PC-3 (cell line): ENCODE data around the gene N4BP2L2. TPM values are rescaled to one million over a fixed set of nuclear protein-coding genes. Genes with fewer than 3 reads are reported as not detected.

Experiments
- ATAC-seq: fragments of 200-7000 bp; cut with Tn5 transposase; 2 replicates; pipeline ENCODE4 v1.9.1; 2020; ENCODE audit warnings: mild to moderate bottlenecking, moderate library complexity
- BruUV-seq: library from RNA; stranded (reverse); fragments of 400-500 nt; replicated peaks from 2 replicates; lab custom pipeline; 2021; lab: Mats Ljungman, UMichigan
- CTCF ChIA-PET: fragments of 300-600 bp; sonication (Branson Sonifier 250); formaldehyde crosslinking; loops from one replicate; lab custom pipeline; 2022; ENCODE audit warnings: antibody characterized with exemption; lab: Charles Lee
- POLR2A ChIA-PET: fragments of 300-600 bp; sonication (Branson Sonifier 250); formaldehyde crosslinking; loops from one replicate; lab custom pipeline; 2022; ENCODE audit warnings: antibody characterized with exemption; ENCODE audit not compliant: unreplicated experiment; lab: Charles Lee
- DNase-seq: peaks from one replicate; pipeline ENCODE4 v3.0.0-alpha.2; 2015
- H2AFZ ChIP-seq: fragments of 300-600 bp; sonication (generic); 2 replicates; pipeline ENCODE4 v1.6.0; 2016; ENCODE audit warnings: antibody characterized with exemption, low read length
- H3F3A ChIP-seq: fragments of 300-600 bp; sonication (generic); one replicate; pipeline ENCODE4 v1.6.0; 2017; ENCODE audit warnings: antibody characterized with exemption, low read length, control low read depth, mild to moderate bottlenecking; ENCODE audit not compliant: unreplicated experiment
- H3K27ac ChIP-seq: fragments of 300-600 bp; sonication (generic); 2 replicates; pipeline ENCODE4 v1.5.1; 2016; ENCODE audit warnings: mild to moderate bottlenecking, low read length
- H3K27me3 ChIP-seq: fragments of 300-600 bp; sonication (generic); 2 replicates; pipeline ENCODE4 v1.6.1; 2016; ENCODE audit warnings: low read length, mixed read lengths
- H3K36me3 ChIP-seq: fragments of 300-600 bp; sonication (generic); 2 replicates; pipeline ENCODE4 v1.6.1; 2016; ENCODE audit warnings: low read depth, mixed run types, low read length, mixed read lengths
- H3K4me1 ChIP-seq: fragments of 300-600 bp; sonication (generic); 2 replicates; pipeline ENCODE4 v1.5.1; 2016; ENCODE audit warnings: low read length; ENCODE audit not compliant: insufficient read depth
- H3K4me2 ChIP-seq: fragments of 300-600 bp; sonication (generic); 2 replicates; pipeline ENCODE4 v1.6.0; 2016; ENCODE audit warnings: low read length
- H3K4me3 ChIP-seq: fragments of 300-600 bp; sonication (generic); 2 replicates; pipeline ENCODE4 v1.5.1; 2016; ENCODE audit warnings: mild to moderate bottlenecking, low read length, mixed read lengths
- H3K79me2 ChIP-seq: fragments of 300-600 bp; sonication (generic); 2 replicates; pipeline ENCODE4 v1.6.1; 2017; ENCODE audit warnings: low read length, mixed read lengths
- H3K9ac ChIP-seq: fragments of 300-600 bp; sonication (generic); 2 replicates; pipeline ENCODE4 v1.6.0; 2016; ENCODE audit warnings: mild to moderate bottlenecking, low read length
- H3K9me2 ChIP-seq: fragments of 300-600 bp; sonication (generic); replicated peaks from 2 replicates; pipeline ENCODE4 v1.6.1; 2016; ENCODE audit warnings: mixed run types, low read length, mixed read lengths
- H3K9me3 ChIP-seq: fragments of 300-600 bp; sonication (generic); 2 replicates; pipeline ENCODE4 v1.6.1; 2016; ENCODE audit warnings: low read length, mixed read lengths
- H4K20me1 ChIP-seq: fragments of 300-600 bp; sonication (generic); 2 replicates; pipeline ENCODE4 v1.6.1; 2016; ENCODE audit warnings: low read length, mixed read lengths
- EZH2 ChIP-seq: fragments of 300-600 bp; sonication (generic); IDR thresholded peaks from one replicate; pipeline ENCODE4 v1.6.1; 2017; ENCODE audit warnings: antibody characterized with exemption, mild to moderate bottlenecking, low read length; ENCODE audit not compliant: unreplicated experiment
- EZH2phosphoT487 ChIP-seq: fragments of 300-600 bp; sonication (generic); IDR thresholded peaks from 2 replicates; pipeline ENCODE4 v1.6.1; 2018; ENCODE audit warnings: mild to moderate bottlenecking, antibody characterized with exemption, low read length, borderline replicate concordance
- intact Hi-C: fragments of 100-400 bp; cut with micrococcal nuclease; formaldehyde crosslinking; loops from 2 replicates; pipeline ENCODE4 v1.9.0; 2023
- total RNA-seq: library from RNA; depleted of rRNA; stranded (reverse); fragments of >200 nt; gene quantifications from 2 replicates; pipeline ENCODE4 v1.2.3, GENCODE V29; 2014
- TF ChIP-seq, protein P1 (sequence below): fragments of 300-600 bp; sonication (generic); conservative IDR thresholded peaks from 2 replicates; pipeline ENCODE4 v1.5.1; 2017; ENCODE audit warnings: antibody characterized with exemption, low read depth, mild to moderate bottlenecking, low read length

N4BP2L2 gene
- total RNA-seq, 1 experiment from 2014 or later: 51.4 TPM

DNA sequence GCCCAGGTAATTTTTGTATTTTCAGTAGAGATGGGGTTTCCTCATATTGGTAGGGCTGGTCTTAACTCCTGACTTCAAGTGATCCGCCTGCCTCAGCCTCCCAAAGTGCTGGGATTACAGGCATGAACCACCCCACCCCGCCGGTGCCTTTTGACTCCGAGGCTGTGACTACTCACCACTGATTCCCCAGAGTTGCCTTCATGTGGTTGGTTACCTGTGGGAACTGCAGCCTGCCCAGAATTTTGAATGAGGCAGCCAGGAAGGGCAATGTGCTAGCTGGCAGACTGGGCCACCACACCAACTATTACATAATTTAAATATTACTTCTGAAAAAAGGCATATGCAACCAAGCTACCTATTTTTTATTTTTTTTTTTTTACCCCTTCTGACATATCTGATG lies 42.8 kb downstream of the N4BP2L2 start:
- no peaks in the 10 kb centered on the region for H4K20me1 ChIP-seq
- ATAC-seq (no peak), DNase-seq (no peak)
- no peaks in the 10 kb centered on the region for H3K79me2 ChIP-seq
- no peak overlapping the region for H3K27ac ChIP-seq
- ChIA-PET CTCF (no interaction called here), POLR2A (no interaction called here)
- H3K9me3 ChIP-seq: no peaks in the 10 kb centered on the region
- no peak overlapping the region for H3K9ac ChIP-seq
- no peaks in the 10 kb centered on the region for H3F3A ChIP-seq
- H3K4me2 ChIP-seq: no peak overlapping the region
- H3K27me3 ChIP-seq: no peaks in the 10 kb centered on the region
- no TSS peak for BruUV-seq
- H3K4me3 ChIP-seq: no peak overlapping the region
- intact Hi-C loops: no loop called here
- no peaks in the 10 kb centered on the region for H3K36me3 ChIP-seq
- TF ChIP-seq, protein P1, sequence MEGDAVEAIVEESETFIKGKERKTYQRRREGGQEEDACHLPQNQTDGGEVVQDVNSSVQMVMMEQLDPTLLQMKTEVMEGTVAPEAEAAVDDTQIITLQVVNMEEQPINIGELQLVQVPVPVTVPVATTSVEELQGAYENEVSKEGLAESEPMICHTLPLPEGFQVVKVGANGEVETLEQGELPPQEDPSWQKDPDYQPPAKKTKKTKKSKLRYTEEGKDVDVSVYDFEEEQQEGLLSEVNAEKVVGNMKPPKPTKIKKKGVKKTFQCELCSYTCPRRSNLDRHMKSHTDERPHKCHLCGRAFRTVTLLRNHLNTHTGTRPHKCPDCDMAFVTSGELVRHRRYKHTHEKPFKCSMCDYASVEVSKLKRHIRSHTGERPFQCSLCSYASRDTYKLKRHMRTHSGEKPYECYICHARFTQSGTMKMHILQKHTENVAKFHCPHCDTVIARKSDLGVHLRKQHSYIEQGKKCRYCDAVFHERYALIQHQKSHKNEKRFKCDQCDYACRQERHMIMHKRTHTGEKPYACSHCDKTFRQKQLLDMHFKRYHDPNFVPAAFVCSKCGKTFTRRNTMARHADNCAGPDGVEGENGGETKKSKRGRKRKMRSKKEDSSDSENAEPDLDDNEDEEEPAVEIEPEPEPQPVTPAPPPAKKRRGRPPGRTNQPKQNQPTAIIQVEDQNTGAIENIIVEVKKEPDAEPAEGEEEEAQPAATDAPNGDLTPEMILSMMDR: no peak
- no peak for TF ChIP-seq EZH2phosphoT487
- TF ChIP-seq EZH2: no peak
- no peaks in the 10 kb centered on the region for H3K9me2 ChIP-seq
- no peak overlapping the region for H2AFZ ChIP-seq
- H3K4me1 ChIP-seq: no peaks in the 10 kb centered on the region

DNA sequence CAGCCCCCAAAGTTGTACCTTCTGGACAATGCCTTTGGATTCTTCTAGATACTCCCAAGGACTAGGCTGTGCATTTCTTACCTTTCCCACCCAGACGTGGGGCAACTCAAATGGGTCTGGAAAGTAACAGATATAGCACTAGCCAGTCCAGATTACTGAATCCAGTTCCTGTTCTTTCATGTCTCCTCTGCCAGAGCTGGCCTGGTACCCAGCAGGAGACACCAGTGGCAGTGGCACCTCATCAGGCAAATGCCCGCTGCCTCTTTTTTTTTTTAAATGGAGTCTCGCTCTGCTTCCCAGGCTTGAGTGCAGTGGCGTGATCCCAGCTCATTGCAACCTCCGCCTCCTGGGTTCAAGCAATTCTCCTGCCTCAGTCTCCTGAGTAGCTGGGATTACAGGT lies 43.2 kb downstream of the N4BP2L2 start:
- Histone ChIP-seq H3K4me3 (no peak overlapping the region), H3K79me2 (no peaks in the 10 kb centered on the region), H2AFZ (no peak overlapping the region), H3K9me2 (no peaks in the 10 kb centered on the region), H3K9me3 (no peaks in the 10 kb centered on the region), H3K4me2 (no peak overlapping the region), H4K20me1 (no peaks in the 10 kb centered on the region), H3K4me1 (no peaks in the 10 kb centered on the region), H3K36me3 (no peaks in the 10 kb centered on the region), H3K27ac (no peak overlapping the region), H3K27me3 (no peaks in the 10 kb centered on the region), H3F3A (no peaks in the 10 kb centered on the region), H3K9ac (no peak overlapping the region)
- CTCF ChIA-PET: no interaction called here
- intact Hi-C loops: no loop called here
- TF ChIP-seq EZH2: no peak
- TF ChIP-seq, protein P1: no peak
- no peak for TF ChIP-seq EZH2phosphoT487
- POLR2A ChIA-PET: no interaction called here
- ATAC-seq: no peak
- no peak for DNase-seq
- BruUV-seq: no TSS peak

DNA sequence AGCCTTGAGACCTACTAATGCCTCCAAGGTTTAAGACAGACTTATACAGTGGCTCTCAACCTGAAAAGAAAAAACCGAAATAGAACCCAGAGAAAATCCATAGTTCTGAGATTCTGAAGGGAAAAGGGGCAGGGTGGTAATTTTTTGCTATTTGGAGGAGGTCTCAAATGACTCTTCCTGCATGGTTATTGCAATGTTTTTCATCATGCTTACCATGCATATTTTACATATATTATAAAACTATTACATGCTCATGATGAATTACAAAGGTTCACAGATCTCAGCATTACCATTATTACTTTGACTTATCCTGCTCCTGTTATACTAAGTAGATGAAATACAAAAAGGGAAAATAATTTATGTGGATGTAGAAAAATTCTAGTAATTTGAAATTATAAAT lies 47.6 kb downstream of the N4BP2L2 start:
- H3K4me1 ChIP-seq: no peaks in the 10 kb centered on the region
- H3K27ac ChIP-seq: no peak overlapping the region
- ATAC-seq (no peak), DNase-seq (no peak)
- no peaks in the 10 kb centered on the region for H3F3A ChIP-seq
- intact Hi-C loops: no loop called here
- POLR2A ChIA-PET: no interaction called here
- H4K20me1 ChIP-seq: no peaks in the 10 kb centered on the region
- no TSS peak for BruUV-seq
- CTCF ChIA-PET: no interaction called here
- H3K9me2 ChIP-seq: no peaks in the 10 kb centered on the region
- no peaks in the 10 kb centered on the region for H3K36me3 ChIP-seq
- H3K4me3 ChIP-seq: no peak overlapping the region
- no peak overlapping the region for H2AFZ ChIP-seq
- no peak overlapping the region for H3K4me2 ChIP-seq
- H3K9ac ChIP-seq: no peak overlapping the region
- no peaks in the 10 kb centered on the region for H3K27me3 ChIP-seq
- no peaks in the 10 kb centered on the region for H3K79me2 ChIP-seq
- H3K9me3 ChIP-seq: no peaks in the 10 kb centered on the region
- no peak for TF ChIP-seq EZH2phosphoT487
